Activated naive CD8-positive, alpha-beta T cell treated with anti-CD3 and anti-CD28 coated beads, Interleukin-2, amount 50 U/mL, for 24 hours (primary cell): Measurements from ENCODE around the gene DARS2.

Experiments used
- ATAC-seq: fragments of 150-1000 bp; cut with Tn5 transposase; one replicate; pipeline ENCODE4 v1.10.0; 2021
- DNase-seq: peaks from one replicate; pipeline ENCODE4 v3.0.0; 2021
- H3K27ac Mint-ChIP-seq: one replicate; pipeline ENCODE4 v1.8.0; 2021; ENCODE audit warnings: mild to moderate bottlenecking, mixed read lengths
- H3K27me3 Mint-ChIP-seq: one replicate; pipeline ENCODE4 v1.8.0; 2021; ENCODE audit warnings: mixed read lengths
- H3K36me3 Mint-ChIP-seq: one replicate; pipeline ENCODE4 v1.8.0; 2021; ENCODE audit warnings: low read depth, mixed read lengths
- H3K4me1 Mint-ChIP-seq: one replicate; pipeline ENCODE4 v1.8.0; 2021; ENCODE audit warnings: mixed read lengths
- H3K4me3 Mint-ChIP-seq: one replicate; pipeline ENCODE4 v1.8.0; 2021; ENCODE audit warnings: mild to moderate bottlenecking, moderate library complexity, mixed read lengths
- H3K9me3 Mint-ChIP-seq: one replicate; pipeline ENCODE4 v1.8.0; 2021; ENCODE audit warnings: mixed read lengths

DARS2 gene

GRCh38 chr1:173887627-173888026 lies 63.2 kb downstream of the DARS2 start:
- Mint-ChIP-seq H3K36me3 (peaks cover 37% of the 10 kb centered on the region), H3K4me3 (no peak overlapping the region), H3K9me3 (no peaks in the 10 kb centered on the region), H3K27me3 (no peaks in the 10 kb centered on the region), H3K27ac (no peak overlapping the region), H3K4me1 (peaks cover 17% of the 10 kb centered on the region)
- ATAC-seq (peak; percentile 73), DNase-seq (no peak)

GRCh38 chr1:173888749-173889148 lies 64.3 kb downstream of the DARS2 start:
- H3K4me3 Mint-ChIP-seq, result no peak overlapping the region
- no peaks in the 10 kb centered on the region for H3K27me3 Mint-ChIP-seq
- no peak for ATAC-seq
- no peaks in the 10 kb centered on the region for H3K9me3 Mint-ChIP-seq
- no peak overlapping the region for H3K27ac Mint-ChIP-seq
- H3K4me1 Mint-ChIP-seq, result peaks cover 17% of the 10 kb centered on the region
- no peak for DNase-seq
- H3K36me3 Mint-ChIP-seq, result peaks cover 38% of the 10 kb centered on the region

DNA sequence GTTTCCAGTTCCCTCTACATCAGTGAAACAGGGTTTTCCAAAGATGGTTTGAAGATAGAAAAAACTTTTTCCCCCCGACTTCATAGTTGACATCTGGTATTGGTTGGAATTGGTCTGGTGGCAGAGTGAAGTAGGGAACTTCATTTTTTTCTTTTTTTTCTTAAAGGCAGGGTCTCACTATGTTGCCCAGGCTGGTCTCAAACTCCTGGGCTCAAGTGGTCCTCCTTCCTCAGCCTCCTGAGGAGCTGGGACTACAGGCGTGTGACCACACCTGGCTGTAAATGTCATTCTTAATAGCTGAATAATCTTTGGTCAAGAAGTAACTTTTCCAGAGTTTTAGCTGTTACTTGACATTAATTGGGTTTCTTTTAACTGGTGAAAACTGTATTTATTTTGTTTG lies 65.4 kb downstream of the DARS2 start:
- no peak overlapping the region for H3K4me3 Mint-ChIP-seq
- ATAC-seq (no peak), DNase-seq (no peak)
- no peaks in the 10 kb centered on the region for H3K27me3 Mint-ChIP-seq
- no peaks in the 10 kb centered on the region for H3K9me3 Mint-ChIP-seq
- peaks cover 17% of the 10 kb centered on the region for H3K4me1 Mint-ChIP-seq
- H3K27ac Mint-ChIP-seq, result no peak overlapping the region
- peaks cover 41% of the 10 kb centered on the region for H3K36me3 Mint-ChIP-seq

DNA sequence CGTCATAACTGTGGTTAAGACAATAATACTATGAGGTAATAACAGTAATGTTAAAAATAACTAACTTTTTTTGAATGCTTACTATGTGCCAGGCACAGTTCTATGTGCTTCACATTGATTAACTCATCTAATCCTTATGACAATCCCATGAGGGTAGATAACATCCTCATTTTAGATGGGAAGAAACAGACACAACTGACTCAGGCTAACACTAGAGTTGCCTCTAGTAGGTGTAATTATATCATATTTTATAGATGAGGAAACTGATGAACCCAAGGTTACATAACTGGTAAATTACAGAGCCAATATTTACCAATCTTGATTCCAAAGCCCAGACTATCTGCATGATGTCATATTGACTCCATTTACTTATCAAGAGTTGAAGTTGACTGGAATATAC lies 69.1 kb downstream of the DARS2 start:
- no peak overlapping the region for H3K27ac Mint-ChIP-seq

DNA sequence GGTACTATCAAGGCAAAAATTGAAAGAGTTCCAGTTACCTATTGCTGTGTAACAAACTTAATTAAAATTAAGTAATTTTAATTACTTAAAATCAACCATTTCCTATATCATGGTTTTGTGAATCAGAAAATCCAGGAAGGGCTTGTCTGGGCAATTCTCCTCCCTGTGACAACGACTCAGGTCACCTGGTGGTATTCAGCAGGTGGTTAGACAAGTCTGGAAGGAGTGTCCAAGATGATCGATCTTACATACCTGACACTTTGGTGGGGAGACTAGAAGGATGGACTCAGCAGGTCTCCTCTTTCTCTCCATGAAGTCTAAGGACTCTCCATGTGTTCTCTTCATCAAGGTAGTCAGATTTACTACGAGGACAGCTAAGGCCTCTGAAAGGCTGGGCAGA lies 69.7 kb downstream of the DARS2 start:
- peaks cover 12% of the 10 kb centered on the region for H3K36me3 Mint-ChIP-seq
- no peak overlapping the region for H3K27ac Mint-ChIP-seq
- no peak overlapping the region for H3K4me3 Mint-ChIP-seq
- no peaks in the 10 kb centered on the region for H3K27me3 Mint-ChIP-seq
- ATAC-seq (no peak), DNase-seq (no peak)
- H3K4me1 Mint-ChIP-seq, result no peaks in the 10 kb centered on the region
- no peaks in the 10 kb centered on the region for H3K9me3 Mint-ChIP-seq

More for the DNA sequence above, 69.1 kb downstream of the DARS2 start:
- H3K27me3 Mint-ChIP-seq, result no peaks in the 10 kb centered on the region
- H3K4me1 Mint-ChIP-seq, result no peaks in the 10 kb centered on the region
- H3K4me3 Mint-ChIP-seq, result no peak overlapping the region
- DNase-seq, result no peak
- no peaks in the 10 kb centered on the region for H3K9me3 Mint-ChIP-seq
- ATAC-seq, result no peak
- H3K36me3 Mint-ChIP-seq, result peaks cover 15% of the 10 kb centered on the region

GRCh38 chr1:173900427-173900826 lies 76.0 kb downstream of the DARS2 start:
- no peak overlapping the region for H3K4me3 Mint-ChIP-seq
- no peak overlapping the region for H3K27ac Mint-ChIP-seq
- DNase-seq (no peak), ATAC-seq (no peak)
- no peaks in the 10 kb centered on the region for H3K9me3 Mint-ChIP-seq
- peaks cover 1% of the 10 kb centered on the region for H3K36me3 Mint-ChIP-seq
- H3K4me1 Mint-ChIP-seq, result peaks cover 9% of the 10 kb centered on the region
- H3K27me3 Mint-ChIP-seq, result no peaks in the 10 kb centered on the region

DNA sequence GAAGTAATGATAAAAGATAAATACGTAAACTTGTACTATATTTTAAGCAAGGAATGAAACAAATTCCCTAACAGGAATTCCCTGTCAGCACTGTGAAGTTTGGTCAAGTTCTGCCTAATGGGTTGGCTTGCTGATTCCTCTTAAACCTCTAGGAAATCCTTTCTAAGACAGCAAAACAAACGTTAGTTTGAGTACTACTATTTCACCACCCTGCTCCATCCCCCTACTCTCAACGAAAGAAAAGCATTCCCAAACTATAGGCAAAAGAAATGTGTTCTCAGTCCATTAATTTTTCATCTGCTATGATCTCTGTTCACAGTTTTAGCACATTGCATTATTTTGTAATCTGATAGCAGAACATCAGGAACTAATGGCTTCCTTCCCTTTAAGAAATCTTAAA lies 76.5 kb downstream of the DARS2 start:
- no peak for DNase-seq
- no peaks in the 10 kb centered on the region for H3K27me3 Mint-ChIP-seq
- H3K9me3 Mint-ChIP-seq, result no peaks in the 10 kb centered on the region
- no peak for ATAC-seq
- no peak overlapping the region for H3K4me3 Mint-ChIP-seq
- peaks cover 4% of the 10 kb centered on the region for H3K36me3 Mint-ChIP-seq
- H3K4me1 Mint-ChIP-seq, result peaks cover 9% of the 10 kb centered on the region
- H3K27ac Mint-ChIP-seq, result no peak overlapping the region

- H3K4me3 Mint-ChIP-seq, result no peak overlapping the region
- no peaks in the 10 kb centered on the region for H3K9me3 Mint-ChIP-seq
- H3K27ac Mint-ChIP-seq, result no peak overlapping the region
- ATAC-seq (no peak), DNase-seq (no peak)
- H3K4me1 Mint-ChIP-seq, result peaks cover 9% of the 10 kb centered on the region
- peaks cover 4% of the 10 kb centered on the region for H3K36me3 Mint-ChIP-seq
- no peaks in the 10 kb centered on the region for H3K27me3 Mint-ChIP-seq
Measured at GRCh38 chr1:173903827-173904531, 79.5 kb downstream of the DARS2 start.
